PC-9 (cell line): Measurements from ENCODE around the gene ADAMTSL2.

Source experiments
- CTCF ChIP-seq: fragments of 200-600 bp; sonication (generic); conservative IDR thresholded peaks from 2 replicates; pipeline ENCODE4 v1.6.1; 2017; ENCODE audit warnings: mixed run types, antibody characterized with exemption, mild to moderate bottlenecking, moderate library complexity
- EZH2 ChIP-seq: fragments of 200-600 bp; sonication (generic); IDR thresholded peaks from 2 replicates; pipeline ENCODE4 v1.8.0; 2017; ENCODE audit warnings: antibody characterized with exemption, low read depth

DNA sequence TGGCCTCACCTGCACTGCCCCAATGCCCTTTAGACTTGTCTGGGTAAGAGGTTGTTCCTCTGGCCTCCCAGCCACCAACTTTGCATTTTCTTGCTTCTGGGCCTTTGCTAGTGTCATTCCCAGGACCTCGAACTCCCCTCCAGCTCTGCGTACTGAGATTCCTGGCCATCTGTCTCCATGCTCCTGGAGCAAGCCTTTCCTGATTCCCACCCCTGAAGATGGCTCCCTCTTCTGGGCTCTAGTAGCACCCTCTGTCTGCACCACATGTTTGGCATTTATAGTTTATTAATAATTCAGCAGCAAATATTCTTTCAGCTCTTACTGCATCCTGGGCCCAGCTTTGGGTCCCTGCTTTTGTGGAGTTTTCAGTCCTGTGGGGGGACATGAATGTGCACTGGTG, 59.8 kb downstream of the ADAMTSL2 start:
- TF ChIP-seq CTCF = no peak
- TF ChIP-seq EZH2 = no peak
